NCI-H2081 (cell line): ENCODE measurements around the gene BBS1.
A peak's percentile ranks its signal among the peaks of the same experiment; 100 is the strongest.
"Not testable (repeated sequence)": the region's sequence is repeated elsewhere in the genome, so short reads cannot be mapped to it uniquely, and the experiment has no call there.

Experiments
- DNase-seq, 2 experiments: peaks; one replicate each; lab custom pipeline; 2025; lab: John Stamatoyannopoulos, UW

Gene BBS1

GRCh38 chr11:66524304-66525040 lies 14.0 kb downstream of the BBS1 start:
- DNase-seq: no peak

DNA sequence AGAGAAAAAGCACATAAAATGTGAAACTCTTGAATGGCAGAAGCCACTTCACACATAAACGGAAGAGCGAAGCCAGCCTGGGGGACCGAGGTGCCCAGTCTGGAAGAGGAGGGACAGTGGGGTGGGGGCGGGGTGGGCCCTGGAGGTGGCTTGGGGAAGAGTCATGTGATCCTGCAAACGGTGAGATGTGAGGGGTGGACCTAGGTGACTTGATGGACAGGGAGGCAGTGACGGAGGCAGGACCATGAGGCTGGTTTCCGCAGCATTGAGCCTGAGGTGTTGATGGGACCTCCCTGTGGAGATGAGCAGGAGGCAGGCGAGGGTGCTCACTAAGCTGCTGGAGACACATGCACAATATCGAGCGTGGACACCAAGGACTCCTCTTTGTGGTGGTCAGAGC lies 18.6 kb downstream of the BBS1 start:
- no peak for DNase-seq

DNA sequence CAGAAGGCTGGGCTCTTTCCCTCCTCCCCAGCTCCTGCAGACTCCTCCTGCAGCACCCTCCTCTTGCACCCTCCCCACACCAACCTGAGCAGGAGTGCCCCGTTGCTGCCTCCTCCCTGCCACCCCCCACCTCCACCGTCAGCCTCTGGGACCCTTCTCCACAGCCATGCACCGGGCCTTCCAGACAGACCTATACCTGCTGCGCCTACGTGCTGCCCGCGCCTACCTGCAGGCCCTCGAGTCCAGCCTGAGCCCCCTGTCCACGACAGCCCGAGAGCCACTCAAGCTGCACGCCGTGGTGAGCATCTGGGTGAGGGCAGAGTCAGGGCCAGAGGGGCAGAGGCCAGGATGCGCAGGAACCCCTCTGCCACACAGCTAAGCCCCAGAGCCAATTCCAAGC lies 19.2 kb downstream of the BBS1 start:
- DNase-seq: no peak

GRCh38 chr11:66530927-66531709 lies 20.7 kb downstream of the BBS1 start:
- DNase-seq: no peak

DNA sequence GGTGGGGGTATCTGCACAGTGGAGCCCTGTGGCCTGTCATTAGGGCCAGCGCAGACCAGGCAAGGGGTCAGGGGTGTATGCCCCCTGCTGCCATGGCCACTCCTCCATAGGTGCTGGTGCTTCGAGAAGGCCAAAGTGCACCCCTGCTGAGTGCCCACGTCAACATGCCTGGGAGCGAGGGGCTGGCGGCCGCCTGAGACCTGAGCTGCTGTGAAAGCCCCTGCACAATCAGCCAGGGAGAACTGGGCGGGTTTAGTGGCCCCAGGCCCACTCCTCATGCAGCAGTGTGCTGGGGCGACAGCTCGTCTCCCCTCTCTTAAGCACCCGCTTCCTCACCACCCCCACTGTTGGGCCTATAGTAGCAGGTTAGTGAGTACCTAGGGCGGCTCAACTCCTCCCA lies 21.4 kb downstream of the BBS1 start:
- DNase-seq: no peak

GRCh38 chr11:66532784-66533183 lies 22.3 kb downstream of the BBS1 start:
- no peak for DNase-seq

- DNase-seq: no peak
Observed at GRCh38 chr11:66539170-66539869, 28.9 kb downstream of the BBS1 start.

DNA sequence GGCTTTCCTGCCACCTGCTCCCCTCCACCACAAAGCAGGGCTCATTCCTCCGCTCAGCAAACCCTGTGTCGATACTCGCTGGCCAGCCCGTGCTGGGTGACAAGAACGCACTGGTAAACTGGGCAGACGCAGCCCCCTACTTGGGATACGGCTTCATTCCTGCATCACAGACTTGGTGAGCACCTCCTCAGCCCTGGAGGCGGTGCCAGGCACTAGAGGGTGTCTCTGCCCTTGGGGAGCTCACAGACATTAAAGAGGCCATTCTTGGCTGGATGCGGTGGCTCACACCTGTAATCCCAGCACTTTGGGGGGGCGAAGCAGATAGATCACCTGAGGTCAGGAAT lies 29.4 kb downstream of the BBS1 start:
- no peak for DNase-seq

GRCh38 chr11:66540598-66540997 lies 30.2 kb downstream of the BBS1 start:
- not testable (repeated sequence) for DNase-seq

- no peak for DNase-seq
Observed at GRCh38 chr11:66541892-66542291, 31.5 kb downstream of the BBS1 start.

DNA sequence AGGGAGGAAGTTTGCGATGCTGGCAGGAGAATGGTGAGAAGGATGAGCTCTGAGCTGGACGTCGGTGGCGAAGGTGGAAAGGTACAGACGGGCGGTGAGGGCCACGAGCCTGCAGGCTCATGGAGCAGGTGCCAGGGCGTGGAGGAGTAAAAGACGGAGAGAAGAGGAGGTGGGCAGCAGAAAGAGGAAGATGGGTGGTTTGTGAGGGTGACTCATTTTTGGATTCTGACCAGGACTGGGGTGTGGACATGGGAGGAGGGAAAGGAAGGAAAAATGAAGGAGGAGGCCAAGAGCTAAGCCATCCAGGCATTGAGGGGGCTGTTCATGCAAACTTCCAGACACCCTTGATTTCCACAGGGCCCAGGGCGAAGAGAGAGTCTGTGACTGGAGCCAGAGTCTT lies 31.9 kb downstream of the BBS1 start:
- no peak for DNase-seq

- no peak for DNase-seq
Observed at GRCh38 chr11:66543263-66544107, 33.0 kb downstream of the BBS1 start.

GRCh38 chr11:66544952-66545351 lies 34.5 kb downstream of the BBS1 start:
- not testable (repeated sequence) for DNase-seq

GRCh38 chr11:66545701-66546367 lies 35.4 kb downstream of the BBS1 start, which contains the start of gene ZDHHC24:
Gene ZDHHC24 (minus strand): TSS chr11:66546048. CDS start chr11:66546003, 45 bp downstream.
- peak; percentile 94 to 95 for DNase-seq

- no peak for DNase-seq
Observed at GRCh38 chr11:66546368-66546965, 36.0 kb downstream of the BBS1 start, which contains the start of gene ACTN3. Gene ACTN3 (plus strand): TSS chr11:66546903. CDS start chr11:66546938, 35 bp downstream.

DNA sequence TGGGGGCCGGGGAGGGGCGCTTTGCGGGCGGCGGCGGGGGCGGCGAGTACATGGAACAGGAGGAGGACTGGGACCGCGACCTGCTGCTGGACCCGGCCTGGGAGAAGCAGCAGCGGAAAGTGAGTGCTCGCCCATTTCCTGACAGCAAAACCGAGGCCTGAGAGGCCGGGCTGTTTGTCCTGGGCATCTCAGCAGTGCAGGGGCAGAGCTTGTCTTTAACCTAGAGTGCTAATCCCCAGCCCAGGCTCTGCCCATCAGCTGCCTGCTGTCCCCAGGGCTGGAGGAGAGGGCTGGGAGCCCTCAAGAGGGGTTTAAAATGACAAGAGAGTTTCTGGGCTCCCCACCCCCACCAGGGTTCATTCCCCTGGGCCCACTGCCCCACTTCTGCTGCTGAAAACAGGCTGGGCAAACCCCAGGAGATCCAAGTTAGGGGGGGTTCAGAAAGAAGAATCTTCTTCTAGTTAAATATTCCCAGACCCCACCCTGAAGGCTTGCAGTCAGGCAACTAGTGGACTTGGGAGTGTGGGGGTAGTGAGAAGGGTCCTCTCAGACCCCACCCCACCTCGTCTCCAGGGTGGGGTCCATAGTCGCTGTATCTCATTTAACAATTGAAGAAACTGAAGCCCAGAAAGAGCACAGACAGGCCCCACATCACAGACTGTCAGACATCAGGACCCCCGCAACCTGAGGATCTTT lies 36.7 kb downstream of the BBS1 start:
- DNase-seq: no peak

- no peak for DNase-seq
Observed at GRCh38 chr11:66547662-66548009, 37.2 kb downstream of the BBS1 start.

- no peak for DNase-seq
Observed at GRCh38 chr11:66548041-66548440, 37.6 kb downstream of the BBS1 start.

- DNase-seq: no peak
Observed at GRCh38 chr11:66548774-66549630, 38.6 kb downstream of the BBS1 start.
